Non-pigmented ciliary epithelial cell (primary cell): ENCODE measurements around the gene CFHR4.
"Not testable (repeated sequence)": the region's sequence is repeated elsewhere in the genome, so short reads cannot be mapped to it uniquely, and the experiment has no call there.

Experiments used
- DNase-seq: peaks from one replicate; pipeline ENCODE4 v3.0.0-alpha.2; 2010; ENCODE audit warnings: low read depth

CFHR4 gene

DNA sequence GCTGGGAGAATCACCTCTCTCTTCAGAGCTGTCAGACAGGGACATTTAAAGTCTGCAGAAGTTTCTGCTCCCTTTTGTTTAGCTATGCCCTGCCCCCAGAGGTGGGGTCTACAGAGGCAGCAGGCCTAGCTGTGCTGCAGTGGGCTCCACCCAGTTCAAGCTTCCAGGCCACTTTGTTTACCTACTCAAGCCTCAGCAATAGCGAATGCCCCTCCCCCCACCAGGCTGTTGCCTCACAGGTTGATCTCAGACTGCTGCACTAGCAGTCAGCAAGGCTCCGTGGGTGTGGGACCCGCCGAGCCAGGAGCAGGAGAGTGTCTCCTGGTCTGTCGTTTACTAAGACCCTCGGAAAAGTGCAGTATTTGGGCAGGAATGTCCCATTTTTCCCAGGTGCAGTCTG is 53.6 kb downstream of the CFHR4 start:
- DNase-seq, result not testable (repeated sequence)

DNA sequence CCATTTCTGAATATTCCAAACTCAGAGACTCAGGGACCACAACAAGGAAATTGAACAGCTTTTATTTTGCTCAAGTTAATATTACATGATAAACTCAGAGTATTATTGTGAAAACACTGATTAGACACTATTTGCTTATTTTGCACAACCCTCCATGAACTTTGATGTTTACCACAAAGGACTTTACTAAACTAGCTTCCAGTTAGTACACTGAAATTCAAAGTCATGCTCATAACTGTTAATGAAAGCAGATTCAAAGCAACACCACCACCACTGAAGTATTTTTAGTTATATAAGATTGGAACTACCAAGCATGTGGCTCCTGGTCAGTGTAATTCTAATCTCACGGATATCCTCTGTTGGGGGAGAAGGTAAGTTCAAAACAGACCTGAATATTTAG is 55.7 kb downstream of the CFHR4 start, which contains the start of gene CFHR2:
TSS of gene CFHR2 (plus strand) at position 171 of the 400 bp plus-strand sequence. CDS start at position 314, 143 bp downstream.
- not testable (repeated sequence) for DNase-seq

DNA sequence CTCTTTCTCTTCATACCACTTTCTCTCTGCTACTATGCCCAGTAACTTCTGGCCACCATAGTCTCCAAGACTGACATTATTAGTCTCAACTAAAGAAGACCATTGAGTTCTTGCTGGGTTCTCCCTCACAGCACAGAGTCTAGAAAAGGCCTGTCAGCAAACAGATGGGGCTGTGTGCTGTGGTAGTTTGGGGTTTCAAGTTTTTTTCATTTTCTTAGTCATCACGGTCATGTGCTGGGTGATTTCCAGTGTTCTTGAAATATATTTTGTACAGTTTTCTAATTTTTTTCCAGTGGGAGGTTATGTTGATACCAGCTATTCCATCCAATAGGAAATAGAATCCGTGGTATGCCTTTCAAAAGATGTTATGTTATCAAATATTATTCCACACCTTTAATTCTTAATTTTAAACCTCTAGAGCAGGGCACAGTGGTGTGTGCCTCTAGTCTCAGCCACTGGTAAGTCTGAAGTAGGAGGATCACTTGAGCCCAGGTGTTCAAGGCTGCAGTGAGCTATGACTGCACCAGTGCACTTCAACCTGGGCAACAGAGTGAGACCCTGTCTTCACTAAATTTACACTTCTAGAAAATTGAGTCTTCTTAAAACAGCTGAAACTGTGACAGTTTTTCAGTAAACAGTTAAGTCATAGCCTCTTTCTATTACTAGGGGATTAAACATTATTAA is 64.0 kb downstream of the CFHR4 start:
- DNase-seq, result no peak

DNA sequence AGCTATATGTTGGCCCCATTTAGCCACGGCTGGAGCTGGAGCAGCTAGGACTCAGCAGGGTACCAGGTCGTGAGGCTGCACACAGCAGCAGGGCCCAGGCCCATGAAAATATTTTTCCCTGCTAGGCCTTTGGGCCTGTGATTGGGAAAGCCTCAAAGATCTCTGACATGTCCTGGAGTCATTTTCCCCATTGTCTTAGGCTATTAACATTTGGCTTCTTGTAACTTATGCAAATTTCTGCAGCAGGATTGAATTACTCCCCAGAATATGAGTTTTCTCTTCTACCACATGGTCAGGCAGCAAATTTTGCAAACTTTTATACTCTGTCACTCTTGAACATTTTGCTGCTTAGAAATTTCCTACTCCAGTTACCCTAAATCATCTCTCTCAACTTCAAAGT is 66.9 kb downstream of the CFHR4 start:
- DNase-seq, result no peak

DNA sequence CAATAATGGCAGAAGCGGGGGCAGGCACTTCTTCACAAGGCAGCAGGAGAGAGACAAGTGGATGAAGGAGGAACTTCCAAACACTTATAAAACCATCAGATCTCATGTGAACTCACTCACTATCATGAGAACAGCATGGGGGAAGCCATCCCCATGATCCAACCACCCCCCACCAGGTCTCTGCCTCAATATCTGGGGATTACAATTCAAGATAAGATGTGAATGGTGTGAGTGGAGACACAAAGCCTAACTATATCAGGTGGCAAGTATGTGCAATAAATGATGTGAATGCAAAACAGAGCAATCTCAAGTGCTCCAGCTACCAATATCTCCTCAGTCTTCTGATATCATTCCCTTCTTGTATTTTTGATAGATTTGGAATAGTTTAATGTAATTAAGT is 68.1 kb downstream of the CFHR4 start:
- DNase-seq, result no peak

DNA sequence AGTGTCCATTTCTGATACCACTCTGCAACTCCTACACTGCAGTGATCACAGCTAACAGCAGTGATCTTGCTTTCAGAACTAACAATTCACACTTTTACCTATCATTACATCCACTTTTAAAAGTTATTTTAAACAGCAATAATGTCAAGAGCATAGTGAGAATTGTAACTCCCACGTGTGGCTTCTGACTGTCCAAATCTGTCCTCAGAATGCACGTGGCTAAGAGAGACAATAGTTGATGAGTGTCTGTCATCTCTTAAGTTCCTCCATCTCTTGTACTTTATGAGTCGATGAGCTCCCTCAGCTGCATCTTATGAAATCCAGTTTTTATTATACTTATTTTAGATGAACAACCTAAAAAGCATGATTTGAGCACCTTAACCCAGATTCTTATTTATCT is 73.0 kb downstream of the CFHR4 start:
- DNase-seq, result no peak
